ENCODE results near the gene AP2A1. TPM values are rescaled to one million over a fixed set of nuclear protein-coding genes. Genes with fewer than 3 reads are reported as not detected.
A peak's percentile ranks its signal among the peaks of the same experiment; 100 is the strongest.

The AP2A1 gene
- total RNA-seq, 4 donors from 2014 or later, result 94.2 to 142 (median 131) TPM

DNA sequence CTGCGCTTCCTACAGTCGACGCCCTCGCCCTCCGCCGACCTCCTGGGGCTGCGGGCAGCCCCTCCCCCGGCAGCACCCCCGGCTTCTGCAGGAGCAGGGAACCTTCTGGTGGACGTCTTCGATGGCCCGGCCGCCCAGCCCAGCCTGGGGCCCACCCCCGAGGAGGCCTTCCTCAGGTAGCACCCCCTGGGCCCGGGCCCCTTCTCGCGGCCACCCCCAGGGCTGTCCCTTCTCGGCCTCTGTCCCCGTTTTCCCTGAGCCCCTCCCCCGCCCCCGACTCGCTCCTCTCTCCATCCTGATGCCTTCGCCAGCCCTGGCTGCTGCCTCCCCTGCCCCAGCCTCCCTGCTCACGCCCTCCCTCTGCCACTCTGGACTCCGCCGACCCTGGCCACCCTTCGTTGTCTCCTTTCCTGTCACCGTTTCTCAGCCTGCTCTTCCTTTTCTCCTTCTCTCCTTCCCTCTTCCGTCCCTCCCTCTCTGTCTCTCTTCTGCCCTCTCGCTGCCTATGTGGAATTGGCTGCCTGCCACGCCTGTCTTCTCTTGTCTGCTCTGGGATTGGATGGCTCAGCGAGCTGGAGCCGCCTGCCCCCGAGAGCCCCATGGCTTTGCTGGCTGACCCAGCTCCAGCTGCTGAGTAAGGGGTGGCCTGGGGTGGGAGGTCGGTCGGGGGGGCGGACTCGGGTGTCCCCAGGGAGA, 35.3 kb downstream of the AP2A1 start:
- H3K36me3 ChIP-seq, result peaks cover 0 to 50% of the 10 kb centered on the region in 2 donors
- H3K27me3 ChIP-seq, result no peaks in the 10 kb centered on the region
- H3K4me3 ChIP-seq, result peak overlapping the region; percentile 26 to 45 (median 34)
- peaks cover 0 to 12% of the 10 kb centered on the region in 2 donors for H3K4me1 ChIP-seq
- in situ Hi-C loops (cut with MboI; ENCODE audit: low sequenced_read_pairs in 4 of 4) (no loop called here), intact Hi-C loops (cut with DNase I; ENCODE audit: low total_unique reads) (no loop called here)
- ATAC-seq (peak; percentile 83 to 86), DNase-seq (peak; percentile 82 to 87)
- TF ChIP-seq, protein P1, sequence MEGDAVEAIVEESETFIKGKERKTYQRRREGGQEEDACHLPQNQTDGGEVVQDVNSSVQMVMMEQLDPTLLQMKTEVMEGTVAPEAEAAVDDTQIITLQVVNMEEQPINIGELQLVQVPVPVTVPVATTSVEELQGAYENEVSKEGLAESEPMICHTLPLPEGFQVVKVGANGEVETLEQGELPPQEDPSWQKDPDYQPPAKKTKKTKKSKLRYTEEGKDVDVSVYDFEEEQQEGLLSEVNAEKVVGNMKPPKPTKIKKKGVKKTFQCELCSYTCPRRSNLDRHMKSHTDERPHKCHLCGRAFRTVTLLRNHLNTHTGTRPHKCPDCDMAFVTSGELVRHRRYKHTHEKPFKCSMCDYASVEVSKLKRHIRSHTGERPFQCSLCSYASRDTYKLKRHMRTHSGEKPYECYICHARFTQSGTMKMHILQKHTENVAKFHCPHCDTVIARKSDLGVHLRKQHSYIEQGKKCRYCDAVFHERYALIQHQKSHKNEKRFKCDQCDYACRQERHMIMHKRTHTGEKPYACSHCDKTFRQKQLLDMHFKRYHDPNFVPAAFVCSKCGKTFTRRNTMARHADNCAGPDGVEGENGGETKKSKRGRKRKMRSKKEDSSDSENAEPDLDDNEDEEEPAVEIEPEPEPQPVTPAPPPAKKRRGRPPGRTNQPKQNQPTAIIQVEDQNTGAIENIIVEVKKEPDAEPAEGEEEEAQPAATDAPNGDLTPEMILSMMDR (IDR thresholded peaks at IDR 0.05 in 4 of 5, conservative IDR thresholded peaks at IDR 0.05 in 1 of 5), result peak in 4 of 5 experiments; percentile 30 to 48 (median 44)
- no peak for TF ChIP-seq POLR2A (IDR thresholded peaks at IDR 0.05)
- H3K9me3 ChIP-seq, result no peaks in the 10 kb centered on the region
- H3K27ac ChIP-seq, result peak overlapping the region; percentile 56 to 73 (median 62)

DNA sequence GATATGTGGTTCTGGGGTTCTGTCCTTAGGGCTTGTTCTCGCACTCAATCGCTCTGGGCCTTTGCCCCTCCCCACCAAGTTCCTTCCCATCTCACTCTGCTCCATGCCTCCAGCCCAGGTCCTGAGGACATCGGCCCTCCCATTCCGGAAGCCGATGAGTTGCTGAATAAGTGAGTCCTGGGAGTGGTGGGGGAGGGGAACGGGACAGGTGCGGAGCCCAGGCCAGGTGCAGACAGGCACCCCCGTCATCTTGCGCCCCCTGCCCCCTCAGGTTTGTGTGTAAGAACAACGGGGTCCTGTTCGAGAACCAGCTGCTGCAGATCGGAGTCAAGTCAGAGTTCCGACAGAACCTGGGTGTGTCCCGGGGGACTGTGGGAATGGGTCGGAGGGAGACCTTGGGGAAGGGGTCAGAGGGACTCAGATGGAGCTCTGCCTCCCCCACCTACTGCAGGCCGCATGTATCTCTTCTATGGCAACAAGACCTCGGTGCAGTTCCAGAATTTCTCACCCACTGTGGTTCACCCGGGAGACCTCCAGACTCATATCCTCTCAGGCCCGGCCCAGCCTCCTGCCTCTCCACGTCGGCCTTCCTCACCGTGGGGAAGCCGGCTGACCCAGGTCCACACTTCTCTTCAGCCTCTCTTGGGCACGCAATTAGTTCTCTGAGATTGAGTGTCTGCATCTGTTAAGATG, 36.2 kb downstream of the AP2A1 start:
- DNase-seq (no peak), ATAC-seq (peak in 1 of 2 donors; percentile 5)
- no peaks in the 10 kb centered on the region for H3K27me3 ChIP-seq
- peak overlapping the region; percentile 56 to 73 (median 62) for H3K27ac ChIP-seq
- H3K4me1 ChIP-seq, result peaks cover 0 to 12% of the 10 kb centered on the region in 2 donors
- no peaks in the 10 kb centered on the region for H3K9me3 ChIP-seq
- peak overlapping the region in 2 of 4 donors; percentile 26 to 42 for H3K4me3 ChIP-seq
- in situ Hi-C loops (cut with MboI; ENCODE audit: low sequenced_read_pairs in 4 of 4) (no loop called here), intact Hi-C loops (cut with DNase I; ENCODE audit: low total_unique reads) (no loop called here)
- TF ChIP-seq POLR2A (IDR thresholded peaks at IDR 0.05), result no peak
- TF ChIP-seq, protein P1 (IDR thresholded peaks at IDR 0.05 in 4 of 5, conservative IDR thresholded peaks at IDR 0.05 in 1 of 5), result no peak
- H3K36me3 ChIP-seq, result peaks cover 0 to 45% of the 10 kb centered on the region in 2 donors

DNA sequence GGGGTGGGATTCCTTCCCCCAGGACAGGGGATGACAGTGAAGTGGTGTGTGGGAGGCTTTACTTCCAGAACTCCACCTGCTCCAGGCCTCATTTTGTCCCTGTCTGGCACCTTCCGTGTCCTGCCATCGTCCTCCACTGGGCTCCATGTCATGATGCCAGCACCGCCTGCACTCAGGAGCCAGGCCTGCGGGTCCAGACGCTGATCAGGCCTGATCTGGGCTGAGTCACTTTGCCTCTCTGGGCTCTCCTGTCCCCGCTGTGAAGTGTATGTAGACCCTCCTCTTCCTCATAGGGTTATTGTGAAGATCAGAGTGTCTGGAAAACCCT, 36.7 kb downstream of the AP2A1 start:
- intact Hi-C loops (cut with DNase I; ENCODE audit: low total_unique reads), result no loop called here
- ATAC-seq (no peak), DNase-seq (no peak)
- no peak overlapping the region for H3K4me3 ChIP-seq
- H3K4me1 ChIP-seq, result peaks cover 0 to 12% of the 10 kb centered on the region in 2 donors
- H3K27ac ChIP-seq, result no peak overlapping the region
- in situ Hi-C loops (cut with MboI; ENCODE audit: low sequenced_read_pairs in 4 of 4), result no loop called here
- H3K27me3 ChIP-seq, result no peaks in the 10 kb centered on the region
- peaks cover 0 to 41% of the 10 kb centered on the region in 2 donors for H3K36me3 ChIP-seq
- no peak for TF ChIP-seq POLR2A (IDR thresholded peaks at IDR 0.05)
- TF ChIP-seq, protein P1 (IDR thresholded peaks at IDR 0.05 in 4 of 5, conservative IDR thresholded peaks at IDR 0.05 in 1 of 5), result no peak
- no peaks in the 10 kb centered on the region for H3K9me3 ChIP-seq

DNA sequence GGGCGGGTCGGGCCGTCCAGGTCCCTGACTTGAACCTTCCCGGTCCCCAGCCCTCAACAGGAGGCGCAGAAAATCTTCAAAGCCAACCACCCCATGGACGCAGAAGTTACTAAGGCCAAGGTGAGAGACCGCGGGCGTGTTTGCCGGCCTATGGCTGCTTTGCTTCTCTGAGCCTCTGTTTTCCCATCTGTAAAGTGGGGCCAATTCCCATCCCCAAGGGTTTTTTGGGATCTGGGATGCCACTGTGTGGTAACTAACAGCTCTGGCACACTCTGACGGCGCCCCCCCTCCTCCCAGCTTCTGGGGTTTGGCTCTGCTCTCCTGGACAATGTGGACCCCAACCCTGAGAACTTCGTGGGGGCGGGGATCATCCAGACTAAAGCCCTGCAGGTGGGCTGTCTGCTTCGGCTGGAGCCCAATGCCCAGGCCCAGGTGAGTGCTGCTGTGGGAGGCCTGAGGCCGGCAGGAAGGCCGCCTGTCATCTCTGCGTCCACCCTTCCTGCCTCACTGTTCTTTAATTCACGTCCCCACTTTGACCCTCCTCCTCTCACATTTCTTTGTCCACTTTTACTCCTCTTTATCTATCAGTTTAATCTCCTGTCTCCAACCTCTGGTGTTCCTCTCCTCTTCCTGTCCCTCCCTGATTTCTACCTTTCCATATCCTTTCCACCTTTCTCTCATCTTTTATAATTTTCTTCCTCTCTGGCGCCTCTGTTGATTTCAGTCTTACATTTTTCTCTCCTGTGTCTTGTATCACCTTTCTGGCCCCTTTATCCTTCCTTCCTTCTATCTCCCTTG, 39.2 kb downstream of the AP2A1 start:
- H3K27ac ChIP-seq, result no peak overlapping the region
- no peaks in the 10 kb centered on the region for H3K27me3 ChIP-seq
- H3K4me3 ChIP-seq, result no peak overlapping the region
- peaks cover 10 to 29% of the 10 kb centered on the region in 2 donors for H3K4me1 ChIP-seq
- in situ Hi-C loops (cut with MboI; ENCODE audit: low sequenced_read_pairs in 4 of 4), result no loop called here
- intact Hi-C loops (cut with DNase I; ENCODE audit: low total_unique reads), result loop anchor here (5.0 kb wide), 1 partner anchor 164 kb away; the partner anchor contains the start of genes RRAS and SCAF1
- no peaks in the 10 kb centered on the region for H3K9me3 ChIP-seq
- DNase-seq, result no peak
- TF ChIP-seq, protein P1 (IDR thresholded peaks at IDR 0.05 in 4 of 5, conservative IDR thresholded peaks at IDR 0.05 in 1 of 5), result no peak
- no peak for TF ChIP-seq POLR2A (IDR thresholded peaks at IDR 0.05)
- ATAC-seq, result no peak
- peaks cover 0 to 17% of the 10 kb centered on the region in 2 donors for H3K36me3 ChIP-seq
